Measurements from ENCODE around the gene MFSD11.
"Not testable (repeated sequence)": the region's sequence is repeated elsewhere in the genome, so short reads cannot be mapped to it uniquely, and the experiment has no call there.

Gene MFSD11

GRCh38 chr17:76725580-76726230, 12.2 kb upstream of the MFSD11 start:
- peak overlapping the region; percentile 98 to 99 for H3K4me3 Mint-ChIP-seq
- peaks cover 27 to 39% of the 10 kb centered on the region in 2 donors for H3K4me1 Mint-ChIP-seq (ENCODE audit: low read depth in 2 of 2)
- H3K9me3 Mint-ChIP-seq: no peaks in the 10 kb centered on the region
- H3K27me3 Mint-ChIP-seq: no peaks in the 10 kb centered on the region
- H3K27ac Mint-ChIP-seq: peak overlapping the region; percentile 99 to 100
- H3K36me3 Mint-ChIP-seq (ENCODE audit: insufficient read depth): peaks cover 96% of the 10 kb centered on the region
- peak; percentile 21 for ATAC-seq (replicated peaks)
- DNase-seq: peak; percentile 63 to 70 (median 67)

- H3K27me3 Mint-ChIP-seq: no peaks in the 10 kb centered on the region
- ATAC-seq (replicated peaks) (peak; percentile 74), DNase-seq (no peak)
- H3K9me3 Mint-ChIP-seq: no peaks in the 10 kb centered on the region
- peaks cover 96% of the 10 kb centered on the region for H3K36me3 Mint-ChIP-seq (ENCODE audit: insufficient read depth)
- H3K4me3 Mint-ChIP-seq: peak within 1 kb of the TSS; percentile 98 to 99
- peak within 1 kb of the TSS; percentile 99 to 100 for H3K27ac Mint-ChIP-seq
- H3K4me1 Mint-ChIP-seq (ENCODE audit: low read depth in 2 of 2): peaks cover 27 to 39% of the 10 kb centered on the region in 2 donors
These were observed 11.6 kb upstream of the MFSD11 start, which contains the start of gene JMJD6 for GRCh38 chr17:76726231-76726775. Gene JMJD6, minus strand, starts transcription at chr17:76726606. Its CDS starts 131 bp downstream, at chr17:76726475.

GRCh38 chr17:76726776-76727718, 10.9 kb upstream of the MFSD11 start, which contains the start of gene METTL23:
Gene METTL23, plus strand, starts transcription at chr17:76726839. Its CDS starts 2,872 bp downstream, at chr17:76729711.
- no peaks in the 10 kb centered on the region for H3K9me3 Mint-ChIP-seq
- peak within 1 kb of the TSS; percentile 99 to 100 for H3K27ac Mint-ChIP-seq
- no peaks in the 10 kb centered on the region for H3K27me3 Mint-ChIP-seq
- H3K36me3 Mint-ChIP-seq (ENCODE audit: insufficient read depth): peaks cover 96% of the 10 kb centered on the region
- peak; percentile 71 for ATAC-seq (replicated peaks)
- H3K4me1 Mint-ChIP-seq (ENCODE audit: low read depth in 2 of 2): peaks cover 29 to 36% of the 10 kb centered on the region in 2 donors
- peak; percentile 90 for DNase-seq
- H3K4me3 Mint-ChIP-seq: peak within 1 kb of the TSS; percentile 98 to 99

- H3K27ac Mint-ChIP-seq: peak overlapping the region; percentile 99 to 100
- peaks cover 27 to 29% of the 10 kb centered on the region in 2 donors for H3K4me1 Mint-ChIP-seq (ENCODE audit: low read depth in 2 of 2)
- peak overlapping the region; percentile 98 to 99 for H3K4me3 Mint-ChIP-seq
- peaks cover 96% of the 10 kb centered on the region for H3K36me3 Mint-ChIP-seq (ENCODE audit: insufficient read depth)
- no peak for ATAC-seq (replicated peaks)
- no peaks in the 10 kb centered on the region for H3K27me3 Mint-ChIP-seq
- H3K9me3 Mint-ChIP-seq: no peaks in the 10 kb centered on the region
- no peak for DNase-seq
These were observed 10.0 kb upstream of the MFSD11 start for GRCh38 chr17:76727745-76728456.

GRCh38 chr17:76731800-76732733, 5.9 kb upstream of the MFSD11 start:
- H3K4me1 Mint-ChIP-seq (ENCODE audit: low read depth in 2 of 2): peaks cover 46 to 47% of the 10 kb centered on the region in 2 donors

GRCh38 chr17:76732734-76733617, 4.9 kb upstream of the MFSD11 start:
- peaks cover 97% of the 10 kb centered on the region for H3K36me3 Mint-ChIP-seq (ENCODE audit: insufficient read depth)
- peak overlapping the region; percentile 98 to 99 for H3K27ac Mint-ChIP-seq
- peaks cover 41% of the 10 kb centered on the region in 2 donors for H3K4me1 Mint-ChIP-seq (ENCODE audit: low read depth in 2 of 2)
- DNase-seq: no peak
- ATAC-seq (replicated peaks): no peak
- H3K4me3 Mint-ChIP-seq: peak overlapping the region; percentile 96 to 97
- no peaks in the 10 kb centered on the region for H3K9me3 Mint-ChIP-seq
- no peaks in the 10 kb centered on the region for H3K27me3 Mint-ChIP-seq

More at GRCh38 chr17:76731800-76732733, 5.9 kb upstream of the MFSD11 start:
- Mint-ChIP-seq H3K36me3 (ENCODE audit: insufficient read depth) (peaks cover 96% of the 10 kb centered on the region), H3K4me3 (peak overlapping the region; percentile 4 to 96), H3K27ac (peak overlapping the region; percentile 82 to 99)
- H3K27me3 Mint-ChIP-seq; H3K9me3 Mint-ChIP-seq; ATAC-seq (replicated peaks); DNase-seq: not testable (repeated sequence)

- Mint-ChIP-seq H3K27me3 (no peaks in the 10 kb centered on the region), H3K36me3 (ENCODE audit: insufficient read depth) (peaks cover 97% of the 10 kb centered on the region), H3K4me3 (peak overlapping the region; percentile 96 to 97), H3K9me3 (no peaks in the 10 kb centered on the region), H3K27ac (peak overlapping the region; percentile 98 to 99), H3K4me1 (ENCODE audit: low read depth in 2 of 2) (peaks cover 45 to 46% of the 10 kb centered on the region in 2 donors)
- no peak for ATAC-seq (replicated peaks)
- no peak for DNase-seq
These were observed 4.3 kb upstream of the MFSD11 start for GRCh38 chr17:76733618-76733957.

- peaks cover 50% of the 10 kb centered on the region in 2 donors for H3K4me1 Mint-ChIP-seq (ENCODE audit: low read depth in 2 of 2)
- no peaks in the 10 kb centered on the region for H3K9me3 Mint-ChIP-seq
- H3K27me3 Mint-ChIP-seq: no peaks in the 10 kb centered on the region
- no peak for DNase-seq
- peak overlapping the region; percentile 96 to 97 for H3K4me3 Mint-ChIP-seq
- H3K27ac Mint-ChIP-seq: peak overlapping the region; percentile 98 to 99
- no peak for ATAC-seq (replicated peaks)
- peaks cover 90% of the 10 kb centered on the region for H3K36me3 Mint-ChIP-seq (ENCODE audit: insufficient read depth)
These were observed 3.7 kb upstream of the MFSD11 start for GRCh38 chr17:76734080-76734840.

- ATAC-seq (replicated peaks): no peak
- peaks cover 83% of the 10 kb centered on the region for H3K36me3 Mint-ChIP-seq (ENCODE audit: insufficient read depth)
These were observed 2.9 kb upstream of the MFSD11 start for GRCh38 chr17:76735006-76735405.

GRCh38 chr17:76735586-76736348, 2.2 kb upstream of the MFSD11 start:
- Mint-ChIP-seq H3K27ac (peak overlapping the region; percentile 98 to 99), H3K4me3 (peak overlapping the region; percentile 96 to 97), H3K9me3 (no peaks in the 10 kb centered on the region), H3K4me1 (ENCODE audit: low read depth in 2 of 2) (peaks cover 44 to 49% of the 10 kb centered on the region in 2 donors), H3K27me3 (no peaks in the 10 kb centered on the region), H3K36me3 (ENCODE audit: insufficient read depth) (peaks cover 78% of the 10 kb centered on the region)
- ATAC-seq (replicated peaks) (no peak), DNase-seq (no peak)

More at GRCh38 chr17:76735006-76735405, 2.9 kb upstream of the MFSD11 start:
- H3K9me3 Mint-ChIP-seq: no peaks in the 10 kb centered on the region
- no peaks in the 10 kb centered on the region for H3K27me3 Mint-ChIP-seq
- H3K4me3 Mint-ChIP-seq: peak overlapping the region; percentile 96 to 97
- H3K4me1 Mint-ChIP-seq (ENCODE audit: low read depth in 2 of 2): peaks cover 44 to 48% of the 10 kb centered on the region in 2 donors
- DNase-seq: no peak
- H3K27ac Mint-ChIP-seq: peak overlapping the region; percentile 98 to 99

All from effector memory CD8-positive, alpha-beta T cell (primary cell).